Epithelial cell of proximal tubule (primary cell): ENCODE measurements around the gene MMP23B. TPM values are rescaled to one million over a fixed set of nuclear protein-coding genes. Genes with fewer than 3 reads are reported as not detected.
A peak's percentile ranks its signal among the peaks of the same experiment; 100 is the strongest.

Experiments
- DNase-seq: peaks from one replicate; pipeline ENCODE4 v3.0.0-alpha.2; 2011; ENCODE audit warnings: low read depth
- H3K4me3 ChIP-seq: 2 replicates; pipeline ENCODE4 v1.5.1; 2011; ENCODE audit warnings: low read depth, mild to moderate bottlenecking, low read length
- CTCF ChIP-seq: conservative IDR thresholded peaks from 2 replicates; pipeline ENCODE4 v1.5.1; 2012; ENCODE audit warnings: low read depth, mild to moderate bottlenecking, low read length
- total RNA-seq: library from RNA; depleted of rRNA; stranded (reverse); fragments of >200 nt; gene quantifications from 2 replicates; pipeline ENCODE4 v1.2.3, GENCODE V29; 2015

MMP23B gene
- total RNA-seq, 1 donor from 2014 or later, result 15.0 TPM

DNA sequence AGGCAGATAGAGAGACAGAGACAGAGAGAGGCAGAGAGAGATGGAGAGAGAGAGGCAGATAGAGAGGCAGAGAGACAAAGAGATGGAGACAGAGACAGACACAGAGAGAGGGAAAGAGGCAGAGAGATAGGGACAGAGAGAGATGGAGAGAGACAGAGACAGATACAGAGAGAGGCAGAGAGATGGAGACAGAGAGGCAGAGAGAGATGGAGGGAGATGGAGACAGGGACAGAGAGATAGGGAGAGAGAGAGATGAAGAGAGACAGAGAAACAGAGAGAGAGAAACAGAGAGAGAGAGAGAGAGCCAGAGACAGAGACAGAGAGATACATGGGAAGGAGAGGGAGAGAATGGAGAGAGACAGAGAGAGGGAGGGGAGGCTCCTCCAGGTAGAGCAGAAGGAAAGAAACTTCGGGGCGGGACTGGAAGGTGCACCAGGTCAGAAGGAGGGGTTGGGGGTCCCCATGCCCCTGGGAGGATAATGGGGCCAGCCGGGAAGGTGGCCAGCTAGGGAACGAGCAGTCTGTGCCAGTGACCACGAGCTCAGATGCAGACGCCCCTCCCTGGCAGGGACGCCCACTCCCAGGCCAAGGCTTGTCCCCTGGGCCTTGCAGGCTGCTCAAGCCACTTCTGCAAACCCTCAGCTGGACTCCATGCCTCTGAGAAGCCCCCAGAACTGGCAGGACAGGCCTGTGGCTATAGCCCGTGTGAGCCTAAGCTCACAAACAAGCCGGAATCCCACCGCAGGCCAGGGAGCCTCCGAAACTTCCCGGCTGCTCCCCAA, 35.3 kb upstream of the MMP23B start:
- no peak for TF ChIP-seq CTCF
- no peak overlapping the region for H3K4me3 ChIP-seq
- no peak for DNase-seq

GRCh38 chr1:1597275-1597930, 34.6 kb upstream of the MMP23B start:
- H3K4me3 ChIP-seq, result no peak overlapping the region
- peak; percentile 44 for TF ChIP-seq CTCF
- no peak for DNase-seq

GRCh38 chr1:1598051-1598719, 33.8 kb upstream of the MMP23B start:
- no peak for DNase-seq
- TF ChIP-seq CTCF, result no peak
- no peak overlapping the region for H3K4me3 ChIP-seq

- no peak for DNase-seq
- H3K4me3 ChIP-seq, result no peak overlapping the region
- no peak for TF ChIP-seq CTCF
These were observed 33.3 kb upstream of the MMP23B start for GRCh38 chr1:1598720-1599029.

DNA sequence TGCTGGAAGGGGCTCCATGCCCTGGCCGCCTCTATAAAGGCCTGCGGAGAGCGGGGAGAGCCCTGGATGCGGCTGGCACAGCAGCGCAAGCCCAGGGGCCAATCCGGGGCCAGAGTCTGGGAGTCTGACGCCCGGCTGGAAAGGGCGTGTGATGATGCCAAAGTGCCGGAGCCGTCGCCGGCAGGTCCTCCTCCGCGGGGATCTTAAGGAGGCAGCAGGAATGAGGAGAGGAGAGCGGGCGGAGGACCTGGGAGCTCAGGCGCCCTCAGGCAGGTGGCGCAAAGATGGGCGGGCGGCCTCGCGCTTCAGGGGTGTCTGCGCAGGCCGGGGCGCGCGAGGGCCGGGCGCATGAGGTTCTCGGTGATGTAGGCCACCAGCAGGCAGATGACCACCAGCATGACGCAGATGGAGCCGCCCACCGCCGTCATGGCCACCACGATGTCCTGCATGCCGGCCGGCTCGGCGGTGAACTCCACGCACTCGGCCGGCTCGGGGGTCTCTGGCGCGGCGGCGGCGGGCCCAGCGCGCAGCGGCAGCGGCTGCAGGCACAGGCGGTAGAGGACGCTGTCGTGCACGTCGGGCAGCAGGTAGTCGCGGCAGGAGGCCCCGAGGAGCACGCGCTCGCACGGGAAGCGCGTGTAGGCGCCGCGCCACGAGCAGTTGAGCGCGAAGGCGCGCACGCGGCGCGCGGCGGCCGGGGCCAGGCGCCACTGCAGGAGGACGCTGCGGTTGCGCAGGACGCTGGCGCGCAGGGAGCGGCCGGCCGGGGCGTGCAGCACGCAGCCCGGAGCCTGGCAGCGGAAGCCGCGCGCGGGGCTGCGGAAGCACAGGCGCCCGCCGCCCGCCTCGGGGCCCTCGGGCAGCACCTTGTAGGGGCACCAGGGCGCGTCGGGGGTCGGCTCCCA, 32.7 kb upstream of the MMP23B start:
- TF ChIP-seq CTCF, result no peak
- no peak for DNase-seq
- H3K4me3 ChIP-seq, result no peak overlapping the region

- peak within 1 kb of the TSS; percentile 44 for H3K4me3 ChIP-seq
- DNase-seq, result no peak
- TF ChIP-seq CTCF, result no peak
These were observed 31.8 kb upstream of the MMP23B start, which contains the start of gene FNDC10 for GRCh38 chr1:1599935-1600860. FNDC10 (minus strand) TSS chr1:1600135; CDS start chr1:1600015, 120 bp downstream.
